IMR-90 (cell line): ENCODE data around the gene WSB1. TPM values are rescaled to one million over a fixed set of nuclear protein-coding genes. Genes with fewer than 3 reads are reported as not detected.

Experiments
- ATAC-seq: fragments of 200-7000 bp; cut with Tn5 transposase; 2 replicates; pipeline ENCODE4 v1.9.1; 2020; ENCODE audit warnings: low read depth, mild to moderate bottlenecking, moderate library complexity
- BruUV-seq: library from RNA; stranded (reverse); fragments of 400-500 nt; replicated peaks from 2 replicates; lab custom pipeline; 2021; lab: Mats Ljungman, UMichigan
- CTCF ChIA-PET: fragments of 300-600 bp; formaldehyde crosslinking; extraction: SDS; loops from one replicate; lab custom pipeline; 2021; ENCODE audit warnings: antibody characterized with exemption; lab: Yijun Ruan, JAX
- POLR2A ChIA-PET: fragments of 300-600 bp; sonication (Branson Sonifier 250); formaldehyde crosslinking; loops from one replicate; lab custom pipeline; 2022; ENCODE audit warnings: antibody characterized with exemption; ENCODE audit not compliant: unreplicated experiment; lab: Charles Lee
- DNase-seq: peaks from one replicate; pipeline ENCODE4 v3.0.0; 2013
- H2AFZ ChIP-seq: replicated peaks from 2 replicates; pipeline ENCODE3; 2013; ENCODE audit warnings: low read length, mild to moderate bottlenecking; ENCODE audit not compliant: poor library complexity
- H2AK5ac ChIP-seq: 2 replicates; pipeline ENCODE4 v1.6.1; 2013; ENCODE audit warnings: low read depth, low read length, inconsistent platforms
- H2AK9ac ChIP-seq: replicated peaks from 2 replicates; pipeline ENCODE3; 2013; ENCODE audit warnings: mild to moderate bottlenecking, low read depth, low read length, moderate library complexity; ENCODE audit not compliant: poor library complexity
- H2BK120ac ChIP-seq: 2 replicates; pipeline ENCODE4 v1.6.1; 2013; ENCODE audit warnings: low read depth, low read length, inconsistent platforms
- H2BK15ac ChIP-seq: 3 replicates; pipeline ENCODE4 v1.6.1; 2013; ENCODE audit warnings: low read depth, low read length, inconsistent platforms
- H2BK20ac ChIP-seq: 2 replicates; pipeline ENCODE4 v1.6.1; 2013; ENCODE audit warnings: low read depth, mild to moderate bottlenecking, inconsistent platforms, low read length, moderate library complexity
- H2BK5ac ChIP-seq: 2 replicates; pipeline ENCODE4 v1.6.1; 2013; ENCODE audit warnings: mild to moderate bottlenecking, low read depth, low read length, inconsistent platforms; ENCODE audit not compliant: poor library complexity, severe bottlenecking
- H3K14ac ChIP-seq: replicated peaks from 2 replicates; pipeline ENCODE4 v1.6.1; 2013; ENCODE audit warnings: low read depth, low read length, inconsistent platforms
- H3K18ac ChIP-seq: 2 replicates; pipeline ENCODE4 v1.6.1; 2013; ENCODE audit warnings: low read depth, low read length, control low read depth
- H3K23ac ChIP-seq: 2 replicates; pipeline ENCODE4 v1.6.1; 2013; ENCODE audit warnings: low read depth, low read length, inconsistent platforms
- H3K27ac ChIP-seq: 2 replicates; pipeline ENCODE4 v1.5.1; 2013; ENCODE audit warnings: mild to moderate bottlenecking, control low read depth, low read length; ENCODE audit not compliant: insufficient read depth
- H3K27me3 ChIP-seq: 2 replicates; pipeline ENCODE4 v1.6.1; 2013; ENCODE audit warnings: low read length; ENCODE audit not compliant: control insufficient read depth, insufficient read depth
- H3K36me3 ChIP-seq: 2 replicates; pipeline ENCODE4 v1.6.1; 2013; ENCODE audit warnings: low read length, mixed read lengths; ENCODE audit not compliant: control insufficient read depth, insufficient read depth
- H3K4ac ChIP-seq: 2 replicates; pipeline ENCODE4 v1.6.1; 2013; ENCODE audit warnings: low read depth, low read length, inconsistent platforms
- H3K4me1 ChIP-seq: 2 replicates; pipeline ENCODE4 v1.6.1; 2013; ENCODE audit warnings: low read length, mixed read lengths; ENCODE audit not compliant: control insufficient read depth, insufficient read depth
- H3K4me2 ChIP-seq: 2 replicates; pipeline ENCODE4 v1.6.1; 2013; ENCODE audit warnings: low read depth, mild to moderate bottlenecking, control low read depth, low read length, moderate library complexity
- H3K4me3 ChIP-seq: 2 replicates; pipeline ENCODE4 v1.5.1; 2013; ENCODE audit warnings: low read depth, mild to moderate bottlenecking, control low read depth, low read length, moderate library complexity; ENCODE audit not compliant: insufficient read depth
- H3K56ac ChIP-seq: 2 replicates; pipeline ENCODE4 v1.6.1; 2013; ENCODE audit warnings: low read length, inconsistent platforms; ENCODE audit not compliant: insufficient read depth; ENCODE audit errors: extremely low read depth
- H3K79me1 ChIP-seq, 2 experiments: 2 replicates each; pipeline ENCODE4 v1.6.1; 2013; ENCODE audit warnings: low read length in 2 of 2, inconsistent platforms in 1 of 2, low read depth in 1 of 2
- H3K9ac ChIP-seq: 2 replicates; pipeline ENCODE4 v1.6.1; 2013; ENCODE audit warnings: low read depth, low read length, control low read depth
- H3K9me1 ChIP-seq: 2 replicates; pipeline ENCODE4 v1.6.1; 2013; ENCODE audit warnings: low read length, inconsistent platforms; ENCODE audit not compliant: insufficient read depth
- H3K9me3 ChIP-seq: 2 replicates; pipeline ENCODE4 v1.6.1; 2013; ENCODE audit warnings: low read length; ENCODE audit not compliant: control insufficient read depth, insufficient read depth
- H4K20me1 ChIP-seq: 2 replicates; pipeline ENCODE4 v1.6.1; 2013; ENCODE audit warnings: low read length, inconsistent platforms; ENCODE audit not compliant: insufficient read depth
- H4K5ac ChIP-seq: 2 replicates; pipeline ENCODE4 v1.6.1; 2013; ENCODE audit warnings: mild to moderate bottlenecking, low read depth, low read length, control low read depth
- H4K8ac ChIP-seq, 2 experiments: 2 replicates each; pipeline ENCODE4 v1.6.1; 2013; ENCODE audit warnings: low read depth in 2 of 2, low read length in 2 of 2, control low read depth in 1 of 2, inconsistent platforms in 1 of 2
- H4K91ac ChIP-seq: 2 replicates; pipeline ENCODE4 v1.6.1; 2013; ENCODE audit warnings: low read depth, low read length, inconsistent platforms; ENCODE audit not compliant: insufficient read depth
- MXI1 ChIP-seq: IDR thresholded peaks from 2 replicates; pipeline ENCODE4 v1.6.1; 2012; ENCODE audit warnings: low read depth, mild to moderate bottlenecking, low read length, moderate library complexity, borderline replicate concordance
- RAD21 ChIP-seq: IDR thresholded peaks from 2 replicates; pipeline ENCODE4 v1.6.1; 2012; ENCODE audit warnings: low read length, improper control_type of control experiment
- RCOR1 ChIP-seq: IDR thresholded peaks from 2 replicates; pipeline ENCODE4 v1.6.1; 2012; ENCODE audit warnings: mild to moderate bottlenecking, low read length, improper control_type of control experiment; ENCODE audit not compliant: insufficient replicate concordance
- WGBS, 2 experiments: methylation state at CpG; one replicate each; pipeline versions ENCODE4 v1.1.5 to v1.1.7; 2013; ENCODE audit warnings: missing lambda C conversion rate in 2 of 2; ENCODE audit not compliant: insufficient read length in 1 of 2; ENCODE audit errors: extremely low coverage in 2 of 2; 5-methylcytosine and 5-hydroxymethylcytosine counted together
- dilution Hi-C: fragments of 300-500 bp; cut with HindIII; formaldehyde crosslinking; loops from one replicate; pipeline ENCODE4 v1.14.3; 2018; ENCODE audit warnings: low sequenced_read_pairs; ENCODE audit not compliant: unreplicated experiment
- in situ Hi-C: fragments of 300-500 bp; cut with MboI; formaldehyde crosslinking; loops from 3 replicates; pipeline ENCODE4 v1.14.3; 2019; ENCODE audit warnings: low sequenced_read_pairs, inconsistent platforms, mixed read lengths
- intact Hi-C: fragments of 100-400 bp; cut with micrococcal nuclease; formaldehyde crosslinking; loops from 2 replicates; pipeline ENCODE4 v1.10.0; 2022
- polyA plus RNA-seq, 3 experiments: library from polyadenylated mRNA; depleted of rRNA; stranded (reverse); fragments of >200 nt; gene quantifications; 2 replicates each; pipeline ENCODE4 v1.2.3, GENCODE V29; 2012; ENCODE audit warnings: low replicate concordance in 1 of 3
- total RNA-seq: library from RNA; depleted of rRNA; stranded (reverse); fragments of >200 nt; gene quantifications from 2 replicates; pipeline ENCODE4 v1.2.3, GENCODE V29; 2012
- TF ChIP-seq, protein P1 (sequence below): fragments of 150-350 bp; IDR thresholded peaks from 2 replicates; pipeline ENCODE4 v1.6.1; 2016; ENCODE audit warnings: low read depth, mild to moderate bottlenecking, low read length, moderate library complexity, borderline replicate concordance
- TF ChIP-seq, protein P2 (sequence below): fragments of 150-350 bp; IDR thresholded peaks from 2 replicates; pipeline ENCODE4 v1.6.1; 2017; ENCODE audit warnings: mild to moderate bottlenecking, antibody characterized with exemption, low read length, low read depth

The WSB1 gene
- total and polyA plus RNA-seq, 2 of the 4 experiments (the other 2 are of a cell fraction) = 140 to 266 TPM

DNA sequence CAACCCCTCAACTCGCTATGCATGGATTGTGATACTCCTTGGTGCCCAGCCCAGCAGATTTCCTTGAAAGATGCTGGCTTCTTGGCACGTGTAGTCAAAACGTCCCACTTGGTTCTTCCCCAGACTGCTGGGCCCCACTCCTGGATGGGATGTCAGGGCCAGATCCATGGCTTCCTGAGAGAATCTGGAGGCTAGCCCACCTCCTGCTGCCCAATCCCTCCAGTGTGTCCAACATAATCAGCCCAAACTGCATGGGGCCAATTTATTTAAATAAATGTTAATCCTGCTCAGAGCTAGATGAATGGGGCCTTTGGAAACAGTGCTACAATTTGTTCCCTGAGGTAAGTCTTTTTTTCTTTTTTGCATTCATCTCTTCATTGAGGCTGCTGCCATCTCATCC, 49.4 kb downstream of the WSB1 start:
- Histone ChIP-seq H3K9me3 (no peaks in the 10 kb centered on the region), H2AFZ (no peak overlapping the region), H2AK9ac (no peak overlapping the region), H3K79me1 (no peaks in the 10 kb centered on the region), H3K14ac (no peak overlapping the region), H3K9me1 (0 out of 2 replicates have a peak, but pooled peaks cover 4% of the 10 kb centered on the region), H4K91ac (no peak overlapping the region), H4K8ac (no peak overlapping the region), H3K4ac (no peak overlapping the region), H2BK15ac (no peak overlapping the region), H4K5ac (no peak overlapping the region), H3K56ac (no peak overlapping the region), H3K23ac (no peak overlapping the region), H2BK120ac (no peak overlapping the region), H3K27me3 (no peaks in the 10 kb centered on the region), H4K20me1 (no peaks in the 10 kb centered on the region), H2BK5ac (no peak overlapping the region), H3K9ac (no peak overlapping the region), H2BK20ac (no peak overlapping the region), H3K4me3 (no peak overlapping the region), H3K18ac (no peak overlapping the region), H3K27ac (no peak overlapping the region), H3K36me3 (no peaks in the 10 kb centered on the region), H3K4me2 (no peak overlapping the region), H3K4me1 (no peaks in the 10 kb centered on the region), H2AK5ac (no peak overlapping the region)
- ChIA-PET CTCF (interaction anchor here (0.8 to 1.0 kb wide), 2 partner anchors 10 to 98 kb away, joined by 3 read pairs; no protein-coding TSS in a partner anchor), POLR2A (no interaction called here)
- in situ Hi-C loops (no loop called here), intact Hi-C loops (no loop called here), dilution Hi-C loops (loop anchor here (25.0 kb wide), 1 partner anchor 106 kb away; no protein-coding TSS in a partner anchor)
- DNase-seq = no peak
- no CpG with 5 or more reads among the region's 3 CpGs for WGBS, 2 experiments
- ATAC-seq = no peak
- BruUV-seq = no TSS peak
- TF ChIP-seq, protein P1, sequence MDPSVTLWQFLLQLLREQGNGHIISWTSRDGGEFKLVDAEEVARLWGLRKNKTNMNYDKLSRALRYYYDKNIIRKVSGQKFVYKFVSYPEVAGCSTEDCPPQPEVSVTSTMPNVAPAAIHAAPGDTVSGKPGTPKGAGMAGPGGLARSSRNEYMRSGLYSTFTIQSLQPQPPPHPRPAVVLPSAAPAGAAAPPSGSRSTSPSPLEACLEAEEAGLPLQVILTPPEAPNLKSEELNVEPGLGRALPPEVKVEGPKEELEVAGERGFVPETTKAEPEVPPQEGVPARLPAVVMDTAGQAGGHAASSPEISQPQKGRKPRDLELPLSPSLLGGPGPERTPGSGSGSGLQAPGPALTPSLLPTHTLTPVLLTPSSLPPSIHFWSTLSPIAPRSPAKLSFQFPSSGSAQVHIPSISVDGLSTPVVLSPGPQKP = no peak
- TF ChIP-seq, protein P2, sequence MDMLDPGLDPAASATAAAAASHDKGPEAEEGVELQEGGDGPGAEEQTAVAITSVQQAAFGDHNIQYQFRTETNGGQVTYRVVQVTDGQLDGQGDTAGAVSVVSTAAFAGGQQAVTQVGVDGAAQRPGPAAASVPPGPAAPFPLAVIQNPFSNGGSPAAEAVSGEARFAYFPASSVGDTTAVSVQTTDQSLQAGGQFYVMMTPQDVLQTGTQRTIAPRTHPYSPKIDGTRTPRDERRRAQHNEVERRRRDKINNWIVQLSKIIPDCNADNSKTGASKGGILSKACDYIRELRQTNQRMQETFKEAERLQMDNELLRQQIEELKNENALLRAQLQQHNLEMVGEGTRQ = no peak
- TF ChIP-seq RAD21 (no peak), RCOR1 (no peak), MXI1 (no peak)
